GM21360 (cell line): ENCODE data around the gene CFAP97D2.

Experiments used
- ATAC-seq: cut with Tn5 transposase; IDR thresholded peaks from one replicate; pipeline ENCODE4 v1.9.1; 2021; ENCODE audit warnings: mild to moderate bottlenecking, moderate library complexity; ENCODE audit not compliant: unreplicated experiment

Gene CFAP97D2

GRCh38 chr13:114264886-114265611 lies 86.0 kb downstream of the CFAP97D2 start:
- ATAC-seq: no peak

GRCh38 chr13:114266241-114266640 lies 87.2 kb downstream of the CFAP97D2 start:
- no peak for ATAC-seq

- ATAC-seq: no peak
These were observed 89.6 kb downstream of the CFAP97D2 start for GRCh38 chr13:114268344-114269280.

- no peak for ATAC-seq
These were observed 90.3 kb downstream of the CFAP97D2 start for GRCh38 chr13:114269281-114269770.
